H1 (cell line): Measurements from ENCODE around the gene CELF4. TPM values are rescaled to one million over a fixed set of nuclear protein-coding genes. Genes with fewer than 3 reads are reported as not detected.

Experiments used
- RFX5 ChIP-seq: IDR thresholded peaks from 2 replicates; pipeline ENCODE4 v1.6.1; 2011; ENCODE audit warnings: low read depth, low read length, improper control_type of control experiment, borderline replicate concordance
- ZNF274 ChIP-seq: IDR thresholded peaks from 2 replicates; pipeline ENCODE4 v1.7.0; 2012; ENCODE audit warnings: low read length, borderline replicate concordance; ENCODE audit errors: extremely low read depth
- polyA plus RNA-seq, 7 experiments: library from polyadenylated mRNA; depleted of rRNA in 3 of 7; stranded (reverse) in 5 of 7; unstranded in 2 of 7; fragments of >200 nt in 5 of 7; fragments of 200-250 nt in 2 of 7; gene quantifications; 1 replicate in 5 of 7; 2 replicates in 1 of 7; 4 replicates in 1 of 7; pipeline versions ENCODE4 v1.2.1 to v1.2.3, GENCODE V29; 2011 to 2013; ENCODE audit warnings: missing spikeins in 2 of 7, mixed read lengths in 2 of 7
- total RNA-seq: library from RNA; stranded (reverse); fragmentation: NEBNext Ultra II Directional; extraction: Animal tissue kit (Norgen Biotek cat#: 25700); gene quantifications from 2 replicates; pipeline ENCODE4 v1.2.1, GENCODE V29; 2021

CELF4 gene
- total and polyA plus RNA-seq, 2 of the 8 experiments (the other 6 are each of a cell fraction or from before 2014, with no cell fraction given), result 1.6 to 3.4 TPM

- TF ChIP-seq ZNF274 (no peak), RFX5 (no peak)
Measured at GRCh38 chr18:37497853-37498518, 67.6 kb downstream of the CELF4 start (continued).
